ENCODE data around the gene GLIPR1L1. TPM values are rescaled to one million over a fixed set of nuclear protein-coding genes. Genes with fewer than 3 reads are reported as not detected.

GLIPR1L1 gene
- total RNA-seq, 4 donors from 2014 or later, result not detected

DNA sequence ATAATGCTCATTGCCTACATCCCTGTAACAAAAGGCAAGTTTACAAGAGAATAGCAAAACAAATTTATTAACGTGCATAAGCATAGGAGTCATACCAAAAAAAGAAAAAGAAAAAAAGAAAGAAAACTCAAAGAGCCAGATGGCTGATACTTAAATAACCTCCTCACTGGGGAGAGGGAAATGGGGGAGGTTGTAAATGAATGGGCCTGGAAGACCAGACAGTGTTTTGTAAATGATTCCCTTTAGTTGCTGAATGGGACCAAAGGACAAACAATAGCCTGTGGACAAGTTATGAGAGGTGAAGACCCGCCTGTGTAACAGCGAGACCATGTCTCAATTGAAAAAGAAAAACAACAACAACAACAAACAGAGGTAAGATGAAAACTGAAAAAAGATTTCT, 39.7 kb upstream of the GLIPR1L1 start:
- TF ChIP-seq POLR2A (IDR thresholded peaks at IDR 0.05; ENCODE audit: low read depth), result no peak

DNA sequence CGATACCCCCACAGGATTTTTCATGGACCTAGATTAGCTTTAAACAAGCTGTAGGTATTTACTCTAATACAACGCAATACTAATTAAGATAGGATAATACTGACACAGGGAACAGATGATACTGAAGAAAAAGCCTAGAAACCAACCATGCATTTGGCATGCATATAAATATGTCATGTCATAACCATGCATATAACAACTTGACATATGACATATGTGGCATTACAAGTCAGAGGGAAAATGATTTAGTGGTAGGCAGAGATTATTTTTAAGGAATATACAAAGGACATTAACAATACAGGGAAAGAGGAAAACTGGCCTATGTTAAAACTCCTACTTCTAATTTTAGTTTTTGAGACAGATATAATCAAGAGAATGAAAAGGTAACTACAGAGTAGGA, 32.2 kb upstream of the GLIPR1L1 start:
- Histone ChIP-seq H3K27ac (replicated peaks in 1 of 4) (no peak overlapping the region), H3K36me3 (peaks cover 0 to 28% (median 19%) of the 10 kb centered on the region in 4 donors), H3K9me3 (no peaks in the 10 kb centered on the region), H3K27me3 (no peaks in the 10 kb centered on the region), H3K4me1 (no peaks in the 10 kb centered on the region), H3K4me3 (no peak overlapping the region)
- no peak for DNase-seq (ENCODE audit: extremely low spot score)
- TF ChIP-seq POLR2A (IDR thresholded peaks at IDR 0.05; ENCODE audit: low read depth) (no peak), POLR2AphosphoS5 (IDR thresholded peaks at IDR 0.05) (no peak), EP300 (IDR thresholded peaks at IDR 0.05) (no peak), CTCF (IDR thresholded peaks at IDR 0.05) (no peak)
- 96% methylated on average over 2 of the region's 2 CpGs for WGBS
- intact Hi-C loops (cut with DNase I), result no loop called here

More for the DNA sequence above, 39.7 kb upstream of the GLIPR1L1 start:
- DNase-seq (ENCODE audit: extremely low spot score), result no peak
- no peaks in the 10 kb centered on the region for H3K9me3 ChIP-seq
- no peaks in the 10 kb centered on the region for H3K27me3 ChIP-seq
- WGBS, result 65% methylated on average over 3 of the region's 3 CpGs
- H3K4me1 ChIP-seq, result no peaks in the 10 kb centered on the region
- no peak overlapping the region for H3K4me3 ChIP-seq
- intact Hi-C loops (cut with DNase I), result no loop called here
- H3K27ac ChIP-seq (replicated peaks in 1 of 4), result no peak overlapping the region
- no peaks in the 10 kb centered on the region for H3K36me3 ChIP-seq

DNA sequence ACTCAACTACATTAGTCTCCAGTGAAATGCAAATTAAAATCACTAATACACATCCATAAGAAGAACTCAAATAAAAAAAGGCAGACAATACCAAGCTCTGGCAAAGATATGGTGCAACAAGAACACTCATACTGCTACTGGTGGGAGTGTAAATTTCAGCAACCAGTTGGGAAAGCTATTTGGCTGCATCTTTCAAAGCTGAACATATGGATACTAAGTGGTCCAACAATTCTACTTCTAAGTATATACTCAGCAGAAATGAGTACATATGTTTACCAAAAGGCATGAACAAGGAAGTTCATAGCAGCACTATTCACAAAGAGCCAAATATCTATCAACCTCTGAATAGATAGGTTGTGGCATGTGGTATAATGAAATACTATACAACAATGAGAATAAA, 31.7 kb upstream of the GLIPR1L1 start:
- H3K9me3 ChIP-seq, result no peaks in the 10 kb centered on the region
- no peak for DNase-seq (ENCODE audit: extremely low spot score)
- intact Hi-C loops (cut with DNase I), result no loop called here
- TF ChIP-seq CTCF (IDR thresholded peaks at IDR 0.05), result no peak
- TF ChIP-seq EP300 (IDR thresholded peaks at IDR 0.05), result no peak
- TF ChIP-seq POLR2A (IDR thresholded peaks at IDR 0.05; ENCODE audit: low read depth), result no peak
- TF ChIP-seq POLR2AphosphoS5 (IDR thresholded peaks at IDR 0.05), result no peak
- H3K36me3 ChIP-seq, result peaks cover 0 to 28% (median 19%) of the 10 kb centered on the region in 4 donors
- no peaks in the 10 kb centered on the region for H3K27me3 ChIP-seq
- no peaks in the 10 kb centered on the region for H3K4me1 ChIP-seq
- no peak overlapping the region for H3K4me3 ChIP-seq
- H3K27ac ChIP-seq (replicated peaks in 1 of 4), result no peak overlapping the region

GRCh38 chr12:75305412-75306332, 28.8 kb upstream of the GLIPR1L1 start:
- H3K9me3 ChIP-seq, result no peaks in the 10 kb centered on the region
- TF ChIP-seq CTCF (IDR thresholded peaks at IDR 0.05), result no peak
- TF ChIP-seq POLR2A (IDR thresholded peaks at IDR 0.05; ENCODE audit: low read depth), result no peak
- TF ChIP-seq POLR2AphosphoS5 (IDR thresholded peaks at IDR 0.05), result no peak
- no peak for TF ChIP-seq EP300 (IDR thresholded peaks at IDR 0.05)
- no peak overlapping the region for H3K27ac ChIP-seq (replicated peaks in 1 of 4)
- no peak overlapping the region for H3K4me3 ChIP-seq
- H3K27me3 ChIP-seq, result no peaks in the 10 kb centered on the region
- no peak for DNase-seq (ENCODE audit: extremely low spot score)
- intact Hi-C loops (cut with DNase I), result no loop called here
- whole genome bisulfite sequencing, result 95% methylated on average over 44 of the region's 56 CpGs
- H3K36me3 ChIP-seq, result peaks cover 0 to 28% (median 20%) of the 10 kb centered on the region in 4 donors
- no peaks in the 10 kb centered on the region for H3K4me1 ChIP-seq

- intact Hi-C loops (cut with DNase I), result no loop called here
- Histone ChIP-seq H3K36me3 (peaks cover 0 to 31% (median 20%) of the 10 kb centered on the region in 4 donors), H3K4me1 (no peaks in the 10 kb centered on the region), H3K27me3 (no peaks in the 10 kb centered on the region), H3K27ac (replicated peaks in 1 of 4) (no peak overlapping the region), H3K4me3 (no peak overlapping the region), H3K9me3 (no peaks in the 10 kb centered on the region)
- WGBS, result 91% methylated on average over 2 of the region's 2 CpGs
- no peak for DNase-seq (ENCODE audit: extremely low spot score)
- TF ChIP-seq POLR2AphosphoS5 (IDR thresholded peaks at IDR 0.05), result no peak
- TF ChIP-seq EP300 (IDR thresholded peaks at IDR 0.05), result no peak
- TF ChIP-seq POLR2A (IDR thresholded peaks at IDR 0.05; ENCODE audit: low read depth), result no peak
- TF ChIP-seq CTCF (IDR thresholded peaks at IDR 0.05), result no peak
Observed at GRCh38 chr12:75308279-75308678, 26.2 kb upstream of the GLIPR1L1 start.
